Stomach smooth muscle (tissue), 2 donors: ENCODE results near the gene CITED4.
A peak's percentile ranks its signal among the peaks of the same experiment; 100 is the strongest.

Experiments used
- H3K27ac ChIP-seq: one replicate; pipeline ENCODE4 v1.7.0; 2013; ENCODE audit warnings: mild to moderate bottlenecking, low read length, inconsistent platforms
- H3K27me3 ChIP-seq, 2 donors: one replicate each; pipeline ENCODE4 v1.7.0; 2013; ENCODE audit warnings: low read length in 2 of 2; ENCODE audit not compliant: insufficient read depth in 2 of 2, control insufficient read depth in 1 of 2
- H3K36me3 ChIP-seq, 2 donors: one replicate each; pipeline ENCODE4 v1.7.0; 2013; ENCODE audit warnings: low read length in 2 of 2; ENCODE audit not compliant: control insufficient read depth in 2 of 2, insufficient read depth in 2 of 2
- H3K4me1 ChIP-seq: one replicate; pipeline ENCODE4 v1.7.0; 2013; ENCODE audit warnings: low read length; ENCODE audit not compliant: control insufficient read depth, insufficient read depth
- H3K4me3 ChIP-seq, 2 donors: one replicate each; pipeline ENCODE4 v1.7.0; 2013; ENCODE audit warnings: low read length in 2 of 2
- H3K9ac ChIP-seq, 2 donors: one replicate each; pipeline ENCODE4 v1.7.0; 2013; ENCODE audit warnings: low read length in 2 of 2, mild to moderate bottlenecking in 1 of 2
- H3K9me3 ChIP-seq, 2 donors: one replicate each; pipeline ENCODE4 v1.7.0; 2013; ENCODE audit warnings: low read length in 2 of 2; ENCODE audit not compliant: control insufficient read depth in 2 of 2
- donor health status: healthy.
- donor health status: Pancreatic carcinoma.

Gene CITED4

GRCh38 chr1:40853113-40853884 is 8.9 kb downstream of the CITED4 start:
- Histone ChIP-seq H3K4me3 (no peak overlapping the region), H3K9ac (no peak overlapping the region), H3K9me3 (no peaks in the 10 kb centered on the region), H3K27ac (no peak overlapping the region), H3K36me3 (no peaks in the 10 kb centered on the region), H3K4me1 (peaks cover 2% of the 10 kb centered on the region), H3K27me3 (no peaks in the 10 kb centered on the region)

- no peak overlapping the region for H3K9ac ChIP-seq
- H3K27me3 ChIP-seq = no peaks in the 10 kb centered on the region
Measured at GRCh38 chr1:40851643-40852042, 10.5 kb downstream of the CITED4 start.

DNA sequence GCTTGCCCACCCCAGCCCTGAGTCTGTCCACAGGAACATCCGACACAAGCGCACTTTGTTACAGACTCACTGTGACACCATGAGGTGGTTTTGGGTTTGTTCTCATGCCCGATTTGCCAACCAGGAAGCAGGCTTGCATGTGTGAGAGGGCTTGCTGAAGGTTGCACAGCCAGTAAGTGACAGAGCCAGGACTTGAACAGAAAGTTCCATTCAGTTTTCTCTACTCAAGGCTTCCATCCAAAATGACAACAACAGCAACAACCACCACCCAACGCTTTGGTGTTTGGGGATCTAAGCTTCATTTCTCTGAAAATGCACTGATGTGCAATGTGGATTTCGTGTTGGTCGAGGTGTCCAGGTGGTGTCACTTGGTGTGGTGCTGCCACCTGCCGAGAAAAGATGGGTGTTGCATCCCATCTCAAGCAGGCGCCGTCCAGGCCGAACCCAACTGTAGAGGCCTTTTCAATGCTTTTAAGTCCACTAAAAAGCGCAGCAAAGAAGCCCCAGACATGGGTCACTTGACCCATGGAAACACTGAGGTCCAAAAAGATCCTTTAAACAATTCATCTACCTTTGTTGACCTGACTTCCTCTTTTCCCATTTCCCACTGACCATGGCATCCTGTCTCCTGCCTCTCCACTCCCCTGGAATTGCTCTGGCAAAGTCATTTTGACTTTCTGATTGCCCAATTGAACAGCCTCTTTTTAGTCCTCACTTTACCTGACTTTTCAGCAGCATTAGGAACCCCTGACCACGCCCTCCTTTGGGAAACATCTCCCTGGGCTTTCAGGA is 12.2 kb downstream of the CITED4 start:
- Histone ChIP-seq H3K4me1 (peaks cover 4% of the 10 kb centered on the region), H3K36me3 (no peaks in the 10 kb centered on the region), H3K27me3 (no peaks in the 10 kb centered on the region), H3K27ac (no peak overlapping the region), H3K9ac (peak overlapping the region in 1 of 2 donors; percentile 55), H3K4me3 (no peak overlapping the region), H3K9me3 (no peaks in the 10 kb centered on the region)

More at GRCh38 chr1:40851643-40852042, 10.5 kb downstream of the CITED4 start:
- H3K4me1 ChIP-seq = peaks cover 2% of the 10 kb centered on the region
- no peak overlapping the region for H3K4me3 ChIP-seq
- H3K27ac ChIP-seq = no peak overlapping the region
- H3K9me3 ChIP-seq = no peaks in the 10 kb centered on the region
- H3K36me3 ChIP-seq = no peaks in the 10 kb centered on the region

DNA sequence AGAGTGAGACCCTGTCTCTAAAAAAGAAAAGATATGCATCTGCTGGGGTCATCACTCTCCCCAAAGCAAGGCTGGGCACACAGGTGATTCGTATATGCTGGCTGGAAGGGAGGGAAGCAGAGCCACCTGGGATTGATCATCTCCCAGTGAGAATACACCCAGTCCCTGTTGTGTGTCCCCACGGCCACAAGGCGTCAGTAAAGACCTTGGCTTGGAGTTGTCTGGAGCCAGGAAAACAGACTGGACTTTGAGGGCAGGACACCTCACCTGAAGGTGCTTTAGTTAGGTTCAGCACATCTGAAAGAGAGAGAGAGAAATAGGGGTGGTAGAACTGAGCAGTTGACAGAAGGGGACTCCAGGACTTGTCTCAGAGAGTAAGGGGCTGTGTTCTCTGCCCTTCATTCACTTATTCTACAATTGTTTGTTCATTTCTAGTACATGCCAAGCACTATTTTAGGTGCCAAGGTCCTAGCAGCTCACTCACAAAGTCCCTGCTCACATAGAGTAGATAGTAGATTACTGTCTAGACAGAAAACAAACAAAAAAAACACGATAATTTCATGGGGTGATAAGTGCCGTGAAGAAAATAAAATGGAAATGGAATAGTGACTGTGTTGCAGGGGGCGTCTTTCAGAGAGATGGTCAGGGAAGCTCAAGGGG is 13.5 kb downstream of the CITED4 start:
- Histone ChIP-seq H3K4me3 (no peak overlapping the region), H3K4me1 (peaks cover 8% of the 10 kb centered on the region), H3K36me3 (no peaks in the 10 kb centered on the region), H3K27ac (no peak overlapping the region), H3K9ac (no peak overlapping the region), H3K27me3 (no peaks in the 10 kb centered on the region), H3K9me3 (no peaks in the 10 kb centered on the region)

DNA sequence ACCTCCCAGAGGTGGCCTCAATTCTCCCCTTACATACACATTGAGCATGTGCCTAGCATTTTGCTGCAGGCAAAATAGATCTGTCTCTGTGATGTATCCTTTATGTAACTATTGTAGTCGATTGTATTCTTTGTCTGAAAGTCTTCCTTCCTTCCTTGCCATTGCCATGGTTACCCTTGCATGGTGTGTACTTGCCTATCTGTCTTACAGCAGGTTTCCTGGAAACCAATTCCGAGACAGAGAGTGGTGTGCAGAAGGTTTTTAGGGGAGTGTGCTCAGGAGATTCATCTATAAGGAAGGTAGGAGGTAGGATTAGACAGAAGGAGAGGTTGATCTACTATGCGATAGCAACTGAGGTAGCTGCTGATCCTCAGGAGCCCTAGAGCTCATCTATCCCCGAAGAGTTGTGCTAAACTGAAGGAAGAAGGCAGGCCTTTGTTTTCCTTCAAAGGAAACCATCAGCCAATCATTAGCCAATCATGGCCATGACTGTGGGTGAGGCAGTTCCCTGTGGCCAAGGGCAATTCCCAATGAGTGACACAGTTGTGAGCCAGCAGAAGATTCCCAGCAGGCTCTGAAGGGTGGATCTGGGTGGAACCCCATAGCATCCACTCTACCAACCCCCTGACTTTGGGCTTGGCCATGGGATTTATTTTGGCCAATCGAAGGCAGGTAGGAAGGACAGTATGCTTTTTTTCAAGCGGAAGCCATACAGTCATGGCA is 15.0 kb downstream of the CITED4 start:
- no peak overlapping the region for H3K27ac ChIP-seq
- peaks cover 4 to 5% of the 10 kb centered on the region in 2 donors for H3K9me3 ChIP-seq
- H3K27me3 ChIP-seq = no peaks in the 10 kb centered on the region
- peaks cover 0 to 2% of the 10 kb centered on the region in 2 donors for H3K36me3 ChIP-seq
- peaks cover 8% of the 10 kb centered on the region for H3K4me1 ChIP-seq
- H3K4me3 ChIP-seq = no peak overlapping the region
- H3K9ac ChIP-seq = no peak overlapping the region

DNA sequence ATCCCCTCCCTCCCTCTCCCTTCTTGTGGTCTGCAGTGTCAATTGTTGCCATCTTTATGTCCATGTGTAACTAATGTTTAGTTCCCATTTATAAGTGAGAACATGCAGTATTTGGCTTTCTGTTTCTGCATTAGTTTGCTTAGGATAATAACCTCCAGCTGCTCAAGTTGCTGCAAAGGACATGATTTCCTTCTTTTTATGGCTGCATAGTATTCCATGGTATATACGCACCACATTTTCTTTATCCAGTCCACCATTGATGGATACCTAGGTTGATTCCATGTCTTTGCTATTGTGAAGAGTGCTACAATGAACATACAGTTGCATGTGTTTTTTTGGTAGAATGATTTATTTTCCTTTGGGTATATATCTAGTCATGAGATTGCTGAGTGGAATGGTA is 16.3 kb downstream of the CITED4 start:
- Histone ChIP-seq H3K36me3 (peaks cover 0 to 2% of the 10 kb centered on the region in 2 donors), H3K9ac (no peak overlapping the region), H3K4me3 (no peak overlapping the region), H3K9me3 (peaks cover 4 to 6% of the 10 kb centered on the region in 2 donors), H3K27ac (no peak overlapping the region), H3K27me3 (no peaks in the 10 kb centered on the region), H3K4me1 (peaks cover 11% of the 10 kb centered on the region)

DNA sequence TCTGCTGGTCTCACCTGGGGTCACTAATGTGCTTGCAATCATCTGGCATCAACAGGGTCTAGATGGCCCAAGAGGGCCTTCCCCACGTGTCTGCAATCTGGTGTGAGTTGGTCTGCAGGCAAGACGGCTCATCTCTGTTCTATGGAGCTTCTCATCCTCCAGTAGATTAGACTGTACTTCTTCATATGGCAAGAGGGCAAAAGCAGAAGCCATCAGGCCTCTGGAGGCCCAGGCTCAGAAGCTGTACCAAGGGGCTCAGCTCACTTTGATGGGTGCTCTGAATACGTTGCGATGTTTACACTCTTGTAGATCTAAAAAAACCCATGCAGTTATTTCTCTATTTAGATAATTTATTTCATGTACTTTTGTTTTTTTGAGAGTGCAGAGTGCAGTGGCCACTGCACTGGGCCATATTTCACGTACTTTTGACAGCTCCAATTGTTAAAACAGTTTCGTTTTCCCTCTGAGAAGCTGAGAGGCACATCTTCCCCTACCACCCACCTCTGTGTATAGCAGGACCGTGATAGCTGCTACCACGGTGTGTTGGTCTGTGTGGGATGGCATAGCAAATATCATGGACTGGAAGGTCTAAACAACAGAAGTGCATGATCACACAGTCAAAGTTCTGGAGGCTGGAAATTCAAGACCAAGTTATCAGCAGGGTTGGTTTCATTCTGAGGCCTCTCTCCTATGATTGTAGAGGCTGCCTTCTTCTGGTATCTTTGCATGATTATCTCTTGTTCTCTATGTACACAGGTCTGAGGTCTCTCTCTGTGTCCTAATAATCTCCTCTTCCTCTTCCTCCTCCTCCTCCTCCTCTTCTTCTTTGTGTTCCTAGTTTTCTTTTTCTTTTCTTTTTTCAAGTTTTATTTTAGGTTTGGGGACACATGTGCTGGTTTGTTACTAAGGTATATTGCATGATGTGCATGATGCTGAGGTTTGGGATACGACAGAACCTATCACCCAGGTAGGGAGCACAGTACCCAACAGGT is 17.0 kb downstream of the CITED4 start:
- H3K27me3 ChIP-seq = no peaks in the 10 kb centered on the region
- H3K9me3 ChIP-seq = peaks cover 4 to 6% of the 10 kb centered on the region in 2 donors
- peaks cover 11% of the 10 kb centered on the region for H3K4me1 ChIP-seq
- H3K36me3 ChIP-seq = peaks cover under 1 to 3% of the 10 kb centered on the region in 2 donors
- no peak overlapping the region for H3K4me3 ChIP-seq
- no peak overlapping the region for H3K27ac ChIP-seq
- H3K9ac ChIP-seq = no peak overlapping the region

- H3K27ac ChIP-seq = no peak overlapping the region
- H3K36me3 ChIP-seq = peaks cover 2 to 11% of the 10 kb centered on the region in 2 donors
- no peak overlapping the region for H3K4me3 ChIP-seq
- peaks cover 9% of the 10 kb centered on the region for H3K4me1 ChIP-seq
- H3K9me3 ChIP-seq = peaks cover 4 to 6% of the 10 kb centered on the region in 2 donors
- H3K9ac ChIP-seq = no peak overlapping the region
- no peaks in the 10 kb centered on the region for H3K27me3 ChIP-seq
Measured at GRCh38 chr1:40844079-40844478, 18.1 kb downstream of the CITED4 start.

- Histone ChIP-seq H3K27ac (no peak overlapping the region), H3K9me3 (peaks cover 4 to 6% of the 10 kb centered on the region in 2 donors), H3K27me3 (no peaks in the 10 kb centered on the region), H3K4me1 (peaks cover 9% of the 10 kb centered on the region), H3K4me3 (no peak overlapping the region), H3K36me3 (peaks cover 2 to 11% of the 10 kb centered on the region in 2 donors), H3K9ac (no peak overlapping the region)
Measured at GRCh38 chr1:40842691-40843090, 19.5 kb downstream of the CITED4 start.
